HepG2 (cell line): ENCODE measurements around the gene SAP30. TPM values are rescaled to one million over a fixed set of nuclear protein-coding genes. Genes with fewer than 3 reads are reported as not detected.

Source experiments
- EHMT2 ChIP-seq: fragments of 200-600 bp; sonication (generic); IDR thresholded peaks from 2 replicates; pipeline ENCODE4 v1.7.0; 2017; ENCODE audit warnings: antibody characterized with exemption, low read depth, low read length, borderline replicate concordance
- FOXK2 ChIP-seq: fragments of 450-650 bp; IDR thresholded peaks from 2 replicates; pipeline ENCODE4 v1.6.1; 2016
- HIVEP1 ChIP-seq: sonication (generic); formaldehyde crosslinking; IDR thresholded peaks from 2 replicates; pipeline ENCODE4 v1.4.0; 2020; ENCODE audit warnings: mild to moderate bottlenecking, missing genetic modification reagents
- LBX2 ChIP-seq: sonication (generic); formaldehyde crosslinking; IDR thresholded peaks from 2 replicates; pipeline ENCODE4 v1.5.0; 2020; ENCODE audit warnings: missing genetic modification reagents, mild to moderate bottlenecking, borderline replicate concordance
- LRRFIP1 ChIP-seq: sonication (generic); formaldehyde crosslinking; conservative IDR thresholded peaks from 2 replicates; pipeline ENCODE4 v1.4.0; 2020; ENCODE audit warnings: missing genetic modification reagents
- PHF20 ChIP-seq: sonication (generic); formaldehyde crosslinking; IDR thresholded peaks from 2 replicates; pipeline ENCODE4 v1.5.0; 2020; ENCODE audit warnings: mild to moderate bottlenecking, missing genetic modification reagents
- POLR2A ChIP-seq, 2 experiments: IDR thresholded peaks; 2 replicates each; pipeline ENCODE4 v1.6.1; 2011; ENCODE audit warnings: low read depth in 2 of 2, low read length in 2 of 2, mild to moderate bottlenecking in 1 of 2, moderate library complexity in 1 of 2; ENCODE audit not compliant: insufficient read depth in 1 of 2
- RCOR2 ChIP-seq: IDR thresholded peaks from 2 replicates; pipeline ENCODE4 v1.6.1; 2016; ENCODE audit warnings: missing biosample characterization, missing genetic modification reagents
- SNAI1 ChIP-seq: sonication (generic); formaldehyde crosslinking; IDR thresholded peaks from 2 replicates; pipeline ENCODE4 v1.5.0; 2020; ENCODE audit warnings: mild to moderate bottlenecking, missing genetic modification reagents, borderline replicate concordance
- TMF1 ChIP-seq: sonication (generic); formaldehyde crosslinking; IDR thresholded peaks from 2 replicates; pipeline ENCODE4 v1.8.1; 2022; ENCODE audit warnings: low read depth, missing genetic modification reagents
- TOPORS ChIP-seq: sonication (generic); formaldehyde crosslinking; IDR thresholded peaks from 2 replicates; pipeline ENCODE4 v1.8.0; 2023; ENCODE audit warnings: mild to moderate bottlenecking, missing genetic modification reagents
- ZBTB7B ChIP-seq: sonication (generic); formaldehyde crosslinking; IDR thresholded peaks from 2 replicates; pipeline ENCODE4 v1.4.0; 2020; ENCODE audit warnings: missing genetic modification reagents
- ZNF10 ChIP-seq: sonication (generic); formaldehyde crosslinking; IDR thresholded peaks from 2 replicates; pipeline ENCODE4 v1.4.0; 2020; ENCODE audit warnings: mild to moderate bottlenecking, low read depth, missing genetic modification reagents, borderline replicate concordance
- ZNF484 ChIP-seq: sonication (generic); formaldehyde crosslinking; IDR thresholded peaks from 2 replicates; pipeline ENCODE4 v1.5.1; 2020; ENCODE audit warnings: mild to moderate bottlenecking, low read depth, missing genetic modification reagents, borderline replicate concordance
- ZNF558 ChIP-seq: sonication (generic); formaldehyde crosslinking; IDR thresholded peaks from 2 replicates; pipeline ENCODE4 v1.9.0; 2022; ENCODE audit warnings: mild to moderate bottlenecking, missing genetic modification reagents, borderline replicate concordance
- ZNF577 ChIP-seq: sonication (generic); formaldehyde crosslinking; IDR thresholded peaks from 2 replicates; pipeline ENCODE4 v1.4.0; 2020; ENCODE audit warnings: mild to moderate bottlenecking, low read depth, missing genetic modification reagents, borderline replicate concordance
- ZNF646 ChIP-seq: sonication (generic); formaldehyde crosslinking; IDR thresholded peaks from 2 replicates; pipeline ENCODE4 v1.9.0; 2021; ENCODE audit warnings: mild to moderate bottlenecking, missing genetic modification reagents
- ZNF704 ChIP-seq: sonication (generic); formaldehyde crosslinking; IDR thresholded peaks from 2 replicates; pipeline ENCODE4 v1.8.1; 2023; ENCODE audit warnings: mild to moderate bottlenecking, inconsistent platforms, moderate library complexity, missing genetic modification reagents, borderline replicate concordance
- ZSCAN9 ChIP-seq: IDR thresholded peaks from 2 replicates; pipeline ENCODE4 v1.6.1; 2016; ENCODE audit warnings: borderline replicate concordance
- polyA plus RNA-seq, 8 experiments: library from polyadenylated mRNA; depleted of rRNA in 3 of 8; stranded (reverse) in 7 of 8; unstranded in 1 of 8; fragments of >200 nt; fragmentation: Illumina TruSeq in 4 of 8; extraction: Trizol in 4 of 8; gene quantifications; 2 replicates each; pipeline versions ENCODE4 v1.2.1 to v1.2.3, GENCODE V29; 2011 to 2016; ENCODE audit warnings: low read depth in 4 of 8, missing spikeins in 1 of 8, mixed read lengths in 1 of 8; ENCODE audit not compliant: insufficient read depth in 1 of 8
- total RNA-seq, 5 experiments: library from RNA; depleted of rRNA; stranded (reverse); fragments of >200 nt; fragmentation: Illumina TruSeq; extraction: Trizol; gene quantifications; 2 replicates each; pipeline ENCODE4 v1.2.3, GENCODE V29; 2016; ENCODE audit warnings: low read depth in 1 of 5

Gene SAP30
- total and polyA plus RNA-seq, 2 of the 13 experiments (the other 11 are each of a cell fraction or from before 2014, with no cell fraction given), result 14.2 to 25.1 TPM

GRCh38 chr4:173334085-173334890 is 36.5 kb upstream of the SAP30 start, which contains the start of gene HMGB2 (continued):
- TF ChIP-seq ZNF558 (CRISPR knock-in tag) (no peak), FOXK2 (no peak), RCOR2 (no peak), ZNF10 (no peak), ZBTB7B (CRISPR knock-in tag) (0 out of 2 replicates have a peak, but pooled peaks have one; percentile 48), LRRFIP1 (CRISPR knock-in tag) (no peak), POLR2A (IDR thresholded peaks at IDR 0.05; ENCODE audit: insufficient read depth in 1 of 2, low read depth in 2 of 2, low read length in 2 of 2) (peak; percentile 99), ZNF646 (CRISPR knock-in tag) (no peak), EHMT2 (no peak), ZNF484 (CRISPR knock-in tag) (no peak), ZNF704 (CRISPR knock-in tag) (no peak), HIVEP1 (CRISPR knock-in tag) (no peak), TOPORS (CRISPR knock-in tag) (peak; percentile 96), PHF20 (CRISPR knock-in tag) (peak; percentile 39; the same call in 1 of the 2 replicates), ZNF577 (CRISPR knock-in tag) (no peak), ZSCAN9 (CRISPR knock-in tag) (peak; percentile 70; the same call in 1 of the 2 replicates), TMF1 (peak; percentile 97; the same call in 1 of the 2 replicates), SNAI1 (CRISPR knock-in tag) (no peak), LBX2 (CRISPR knock-in tag) (peak; percentile 87; the same call in 1 of the 2 replicates)
